MG63 (cell line): ENCODE measurements around the gene DLL3. TPM values are rescaled to one million over a fixed set of nuclear protein-coding genes. Genes with fewer than 3 reads are reported as not detected.

Experiments used
- DNase-seq: peaks from one replicate; pipeline ENCODE4 v3.0.0-alpha.2; 2020
- H3K27me3 ChIP-seq: fragments of 250-450 bp; sonication (Bioruptor Pico); 2 replicates; pipeline ENCODE4 v1.5.1; 2020; ENCODE audit warnings: mild to moderate bottlenecking, moderate library complexity
- H3K36me3 ChIP-seq: fragments of 250-450 bp; sonication (Bioruptor Pico); 2 replicates; pipeline ENCODE4 v1.5.1; 2020; ENCODE audit warnings: mild to moderate bottlenecking, moderate library complexity
- H3K4me3 ChIP-seq: fragments of 250-450 bp; sonication (Bioruptor Pico); 2 replicates; pipeline ENCODE4 v1.5.1; 2020; ENCODE audit warnings: mild to moderate bottlenecking, moderate library complexity
- H3K9me3 ChIP-seq: fragments of 250-450 bp; sonication (Bioruptor Pico); 2 replicates; pipeline ENCODE4 v1.5.1; 2020; ENCODE audit warnings: mild to moderate bottlenecking, moderate library complexity
- total RNA-seq: library from RNA; depleted of rRNA; stranded (reverse); fragments of >200 nt; shearing (Covaris generic); gene quantifications from 2 replicates; pipeline ENCODE4 v1.2.3, GENCODE V29; 2014; ENCODE audit warnings: low replicate concordance

Gene DLL3
- total RNA-seq, 1 experiment from 2014 or later, result 5.6 TPM

GRCh38 chr19:39532233-39533002 is 33.7 kb downstream of the DLL3 start, which contains the start of gene EID2B:
Gene EID2B (minus strand): TSS chr19:39532852. CDS start chr19:39532802, 50 bp downstream.
- no peaks in the 10 kb centered on the region for H3K27me3 ChIP-seq
- peak within 1 kb of the TSS; percentile 96 for H3K4me3 ChIP-seq
- no peaks in the 10 kb centered on the region for H3K9me3 ChIP-seq
- DNase-seq, result peak; percentile 90
- H3K36me3 ChIP-seq, result peaks cover 20% of the 10 kb centered on the region

GRCh38 chr19:39533003-39533512 is 34.3 kb downstream of the DLL3 start:
- no peaks in the 10 kb centered on the region for H3K9me3 ChIP-seq
- H3K4me3 ChIP-seq, result peak overlapping the region; percentile 96
- peaks cover 17% of the 10 kb centered on the region for H3K36me3 ChIP-seq
- no peaks in the 10 kb centered on the region for H3K27me3 ChIP-seq
- no peak for DNase-seq

GRCh38 chr19:39533791-39534190 is 35.0 kb downstream of the DLL3 start:
- H3K36me3 ChIP-seq, result peaks cover 18% of the 10 kb centered on the region

GRCh38 chr19:39539165-39539517 is 40.4 kb downstream of the DLL3 start:
- Histone ChIP-seq H3K27me3 (no peaks in the 10 kb centered on the region; the same call in 1 of the 2 replicates), H3K9me3 (no peaks in the 10 kb centered on the region), H3K36me3 (peaks cover 3% of the 10 kb centered on the region; the same call in 1 of the 2 replicates), H3K4me3 (peak overlapping the region; percentile 100)
- no peak for DNase-seq

More at GRCh38 chr19:39533791-39534190, 35.0 kb downstream of the DLL3 start:
- Histone ChIP-seq H3K27me3 (no peaks in the 10 kb centered on the region), H3K9me3 (no peaks in the 10 kb centered on the region), H3K4me3 (no peak overlapping the region)
- no peak for DNase-seq

- Histone ChIP-seq H3K9me3 (no peaks in the 10 kb centered on the region), H3K4me3 (peak within 1 kb of the TSS; percentile 100), H3K36me3 (peaks cover 3% of the 10 kb centered on the region; the same call in 1 of the 2 replicates), H3K27me3 (peaks cover 1% of the 10 kb centered on the region; the same call in 1 of the 2 replicates)
- DNase-seq, result peak; percentile 94
Measured at GRCh38 chr19:39539518-39540332, 41.0 kb downstream of the DLL3 start, which contains the start of gene EID2. Gene EID2 (minus strand): TSS chr19:39540161. CDS start chr19:39540079, 82 bp downstream.

GRCh38 chr19:39540333-39540673 is 41.6 kb downstream of the DLL3 start:
- no peak for DNase-seq
- H3K27me3 ChIP-seq, result peaks cover 3% of the 10 kb centered on the region; the same call in 1 of the 2 replicates
- H3K36me3 ChIP-seq, result peaks cover 3% of the 10 kb centered on the region; the same call in 1 of the 2 replicates
- no peaks in the 10 kb centered on the region for H3K9me3 ChIP-seq
- peak overlapping the region; percentile 100 for H3K4me3 ChIP-seq

GRCh38 chr19:39542206-39542605 is 43.5 kb downstream of the DLL3 start:
- H3K4me3 ChIP-seq, result no peak overlapping the region
- no peak for DNase-seq
- peaks cover 3% of the 10 kb centered on the region; the same call in 1 of the 2 replicates for H3K36me3 ChIP-seq
- peaks cover 10% of the 10 kb centered on the region for H3K27me3 ChIP-seq
- H3K9me3 ChIP-seq, result no peaks in the 10 kb centered on the region

GRCh38 chr19:39543477-39543857 is 44.7 kb downstream of the DLL3 start:
- peaks cover 11% of the 10 kb centered on the region for H3K27me3 ChIP-seq

GRCh38 chr19:39544226-39544903 is 45.6 kb downstream of the DLL3 start:
- no peaks in the 10 kb centered on the region for H3K9me3 ChIP-seq
- peak; percentile 34 for DNase-seq
- no peak overlapping the region for H3K4me3 ChIP-seq
- peaks cover 11% of the 10 kb centered on the region for H3K27me3 ChIP-seq
- H3K36me3 ChIP-seq, result no peaks in the 10 kb centered on the region

More at GRCh38 chr19:39543477-39543857, 44.7 kb downstream of the DLL3 start:
- Histone ChIP-seq H3K4me3 (no peak overlapping the region), H3K36me3 (no peaks in the 10 kb centered on the region), H3K9me3 (no peaks in the 10 kb centered on the region)
- no peak for DNase-seq

- no peak for DNase-seq
- Histone ChIP-seq H3K27me3 (peaks cover 11% of the 10 kb centered on the region), H3K36me3 (no peaks in the 10 kb centered on the region), H3K4me3 (no peak overlapping the region), H3K9me3 (no peaks in the 10 kb centered on the region)
Measured at GRCh38 chr19:39544911-39545310, 46.2 kb downstream of the DLL3 start.

GRCh38 chr19:39546599-39546998 is 47.9 kb downstream of the DLL3 start:
- no peaks in the 10 kb centered on the region for H3K9me3 ChIP-seq
- H3K36me3 ChIP-seq, result no peaks in the 10 kb centered on the region
- no peak for DNase-seq
- H3K4me3 ChIP-seq, result no peak overlapping the region
- H3K27me3 ChIP-seq, result peaks cover 12% of the 10 kb centered on the region

GRCh38 chr19:39550197-39550596 is 51.5 kb downstream of the DLL3 start:
- Histone ChIP-seq H3K36me3 (no peaks in the 10 kb centered on the region), H3K27me3 (peaks cover 24% of the 10 kb centered on the region), H3K9me3 (no peaks in the 10 kb centered on the region), H3K4me3 (no peak overlapping the region)
- no peak for DNase-seq

GRCh38 chr19:39553082-39553652 is 54.4 kb downstream of the DLL3 start:
- DNase-seq, result no peak
- peaks cover 15% of the 10 kb centered on the region for H3K27me3 ChIP-seq
- no peaks in the 10 kb centered on the region for H3K9me3 ChIP-seq
- H3K4me3 ChIP-seq, result no peak overlapping the region
- H3K36me3 ChIP-seq, result no peaks in the 10 kb centered on the region

- Histone ChIP-seq H3K36me3 (no peaks in the 10 kb centered on the region), H3K27me3 (peaks cover 15% of the 10 kb centered on the region), H3K9me3 (no peaks in the 10 kb centered on the region), H3K4me3 (no peak overlapping the region)
- no peak for DNase-seq
Measured at GRCh38 chr19:39554701-39555311, 56.1 kb downstream of the DLL3 start.

GRCh38 chr19:39555883-39556282 is 57.1 kb downstream of the DLL3 start:
- H3K4me3 ChIP-seq, result no peak overlapping the region
- no peaks in the 10 kb centered on the region for H3K9me3 ChIP-seq
- peaks cover 15% of the 10 kb centered on the region for H3K27me3 ChIP-seq
- no peak for DNase-seq
- H3K36me3 ChIP-seq, result no peaks in the 10 kb centered on the region
